ENCODE results near the gene DGLUCY.
"Not testable (repeated sequence)": the region's sequence is repeated elsewhere in the genome, so short reads cannot be mapped to it uniquely, and the experiment has no call there.

Gene DGLUCY

GRCh38 chr14:91146661-91147060, 32.8 kb downstream of the DGLUCY start:
- Mint-ChIP-seq H3K9me3 (no peaks in the 10 kb centered on the region), H3K4me3 (no peak overlapping the region), H3K36me3 (ENCODE audit: insufficient read depth) (peaks cover 17% of the 10 kb centered on the region), H3K4me1 (peaks cover 29% of the 10 kb centered on the region), H3K27ac (ENCODE audit: low read depth) (no peak overlapping the region), H3K27me3 (no peaks in the 10 kb centered on the region)
- ATAC-seq (replicated peaks; ENCODE audit: extremely low read depth, poor library complexity, severe bottlenecking) (no peak), DNase-seq (ENCODE audit: low spot score in 2 of 2) (no peak)

GRCh38 chr14:91149462-91149861, 35.6 kb downstream of the DGLUCY start:
- DNase-seq (ENCODE audit: low spot score in 2 of 2): no peak
- Mint-ChIP-seq H3K27me3 (no peaks in the 10 kb centered on the region), H3K27ac (ENCODE audit: low read depth) (no peak overlapping the region), H3K4me3 (no peak overlapping the region), H3K36me3 (ENCODE audit: insufficient read depth) (peaks cover 10% of the 10 kb centered on the region), H3K4me1 (peaks cover 20% of the 10 kb centered on the region), H3K9me3 (no peaks in the 10 kb centered on the region)
- no peak for ATAC-seq (replicated peaks; ENCODE audit: extremely low read depth, poor library complexity, severe bottlenecking)

DNA sequence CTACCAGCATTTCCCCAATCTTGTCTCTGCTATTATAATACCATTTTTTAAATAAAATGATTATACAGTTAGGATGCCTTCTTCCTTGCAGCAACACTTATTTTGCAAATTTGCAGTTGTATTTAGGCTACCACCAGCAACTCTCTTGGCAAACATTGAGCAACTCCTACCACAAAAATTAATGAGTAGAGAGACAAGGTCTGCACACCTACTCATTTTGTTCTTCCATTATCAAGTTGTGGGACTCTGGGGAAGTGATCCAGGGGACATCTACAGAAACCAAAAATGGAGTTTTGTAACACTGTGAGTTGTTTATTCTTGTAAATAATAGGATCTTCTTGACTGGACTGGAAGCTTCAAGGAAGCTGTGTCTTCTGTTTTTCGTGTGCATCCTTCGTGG, 38.6 kb downstream of the DGLUCY start:
- Mint-ChIP-seq H3K36me3 (ENCODE audit: insufficient read depth) (peaks cover 7% of the 10 kb centered on the region), H3K27ac (ENCODE audit: low read depth) (no peak overlapping the region), H3K4me3 (no peak overlapping the region), H3K4me1 (peaks cover 15% of the 10 kb centered on the region), H3K27me3 (no peaks in the 10 kb centered on the region), H3K9me3 (no peaks in the 10 kb centered on the region)
- DNase-seq (ENCODE audit: low spot score in 2 of 2) (no peak), ATAC-seq (replicated peaks; ENCODE audit: extremely low read depth, poor library complexity, severe bottlenecking) (no peak)

DNA sequence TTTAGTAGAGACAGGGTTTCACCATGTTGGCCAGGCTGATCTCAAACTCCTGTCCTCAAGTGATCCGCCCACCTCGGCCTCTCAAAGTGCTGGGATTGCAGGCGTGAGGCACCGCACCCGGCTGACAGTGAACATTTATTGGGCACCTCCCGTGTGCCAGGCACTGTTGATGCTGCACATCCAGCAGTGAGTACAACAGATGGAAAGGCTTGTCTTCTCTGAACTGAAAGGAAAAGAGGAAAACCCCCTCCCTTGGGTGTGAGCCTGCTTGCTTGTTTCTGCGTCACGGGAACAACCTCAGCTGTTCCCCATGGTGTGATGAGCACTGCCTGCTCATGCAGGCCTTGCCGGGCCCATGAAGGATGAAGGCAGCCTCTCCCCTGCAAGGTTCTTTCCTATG, 39.5 kb downstream of the DGLUCY start:
- H3K9me3 Mint-ChIP-seq: no peaks in the 10 kb centered on the region
- H3K27me3 Mint-ChIP-seq: no peaks in the 10 kb centered on the region
- H3K36me3 Mint-ChIP-seq (ENCODE audit: insufficient read depth): peaks cover 6% of the 10 kb centered on the region
- H3K4me1 Mint-ChIP-seq: peaks cover 15% of the 10 kb centered on the region
- H3K27ac Mint-ChIP-seq (ENCODE audit: low read depth): peak overlapping the region; percentile 29
- no peak overlapping the region for H3K4me3 Mint-ChIP-seq
- DNase-seq (ENCODE audit: low spot score in 2 of 2) (no peak), ATAC-seq (replicated peaks; ENCODE audit: extremely low read depth, poor library complexity, severe bottlenecking) (no peak)

DNA sequence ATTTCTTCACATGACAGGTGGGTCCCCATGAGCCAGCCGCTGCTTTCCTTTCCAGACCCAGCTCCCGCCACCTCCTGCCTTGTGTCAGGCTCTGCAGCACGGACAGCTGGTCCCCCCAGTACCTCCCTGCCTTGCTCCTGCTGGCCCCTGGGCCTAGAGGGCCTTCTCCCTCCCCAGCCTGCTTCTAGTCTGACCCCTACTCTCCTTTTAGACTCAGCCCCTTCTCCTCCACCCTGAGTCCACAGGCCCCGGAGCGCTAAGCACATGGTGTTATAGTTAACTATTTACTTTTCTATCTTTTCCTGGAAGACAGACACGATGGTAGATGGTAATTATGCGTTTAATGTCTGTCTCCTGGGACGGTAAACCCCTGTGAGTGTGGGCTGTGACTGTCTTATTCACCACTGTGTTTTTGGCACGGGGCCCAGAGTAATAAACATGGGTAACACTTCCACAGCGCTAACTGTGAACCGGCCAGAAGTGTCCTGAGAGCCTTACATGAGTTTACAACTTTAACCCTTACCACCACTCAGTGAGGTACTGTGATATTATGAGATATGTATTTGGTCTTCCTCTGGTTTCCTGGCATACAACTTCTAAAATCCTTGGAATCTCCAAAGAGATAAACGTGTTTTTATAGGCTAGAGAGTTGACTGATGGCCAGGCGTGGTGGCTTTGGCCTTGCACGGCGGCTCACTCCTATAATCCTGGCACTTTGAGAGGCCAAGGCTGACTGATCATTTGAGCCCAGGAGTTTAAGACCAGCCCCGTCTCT, 41.2 kb downstream of the DGLUCY start:
- Mint-ChIP-seq H3K4me1 (peaks cover 15% of the 10 kb centered on the region), H3K9me3 (no peaks in the 10 kb centered on the region), H3K27me3 (no peaks in the 10 kb centered on the region), H3K4me3 (no peak overlapping the region), H3K27ac (ENCODE audit: low read depth) (peak overlapping the region; percentile 94), H3K36me3 (ENCODE audit: insufficient read depth) (peaks cover 14% of the 10 kb centered on the region)
- ATAC-seq (replicated peaks; ENCODE audit: extremely low read depth, poor library complexity, severe bottlenecking) (peak; percentile 95), DNase-seq (ENCODE audit: low spot score in 2 of 2) (peak; percentile 22 to 40)

GRCh38 chr14:91155626-91156089, 41.8 kb downstream of the DGLUCY start:
- ATAC-seq (replicated peaks; ENCODE audit: extremely low read depth, poor library complexity, severe bottlenecking): no peak
- Mint-ChIP-seq H3K4me3 (no peak overlapping the region), H3K4me1 (peaks cover 15% of the 10 kb centered on the region), H3K9me3 (no peaks in the 10 kb centered on the region), H3K27me3 (no peaks in the 10 kb centered on the region), H3K36me3 (ENCODE audit: insufficient read depth) (peaks cover 21% of the 10 kb centered on the region), H3K27ac (ENCODE audit: low read depth) (peak overlapping the region; percentile 94)
- no peak for DNase-seq (ENCODE audit: low spot score in 2 of 2)

DNA sequence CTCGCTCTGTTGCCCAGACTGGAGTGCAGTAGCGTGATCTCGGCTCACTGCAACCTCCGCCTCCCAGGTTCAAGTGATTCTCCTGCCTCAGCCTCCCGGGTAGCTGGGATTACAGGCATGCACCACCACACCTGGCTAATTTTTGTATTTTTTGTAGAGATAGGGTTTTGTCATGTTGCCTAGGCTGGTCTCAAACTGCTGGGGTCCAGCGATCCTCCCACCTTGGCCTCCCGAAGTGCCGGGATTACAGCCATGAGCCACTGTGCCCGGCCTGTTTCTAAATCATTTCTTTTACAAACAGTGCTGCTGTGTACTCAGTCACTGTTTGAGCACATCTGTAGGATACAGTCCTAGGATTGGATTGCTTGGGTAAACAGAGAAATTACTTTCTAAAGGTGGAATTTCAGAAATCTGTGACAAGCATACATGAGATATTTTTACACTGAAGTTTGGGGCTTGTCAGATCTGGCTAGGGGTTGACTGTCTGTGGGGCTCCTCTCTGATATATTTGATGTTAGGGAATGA, 42.3 kb downstream of the DGLUCY start:
- H3K9me3 Mint-ChIP-seq; H3K4me3 Mint-ChIP-seq; H3K27ac Mint-ChIP-seq (ENCODE audit: low read depth); DNase-seq (ENCODE audit: low spot score in 2 of 2); H3K27me3 Mint-ChIP-seq; ATAC-seq (replicated peaks; ENCODE audit: extremely low read depth, poor library complexity, severe bottlenecking): not testable (repeated sequence)
- Mint-ChIP-seq H3K36me3 (ENCODE audit: insufficient read depth) (peaks cover 25% of the 10 kb centered on the region), H3K4me1 (peaks cover 15% of the 10 kb centered on the region)

DNA sequence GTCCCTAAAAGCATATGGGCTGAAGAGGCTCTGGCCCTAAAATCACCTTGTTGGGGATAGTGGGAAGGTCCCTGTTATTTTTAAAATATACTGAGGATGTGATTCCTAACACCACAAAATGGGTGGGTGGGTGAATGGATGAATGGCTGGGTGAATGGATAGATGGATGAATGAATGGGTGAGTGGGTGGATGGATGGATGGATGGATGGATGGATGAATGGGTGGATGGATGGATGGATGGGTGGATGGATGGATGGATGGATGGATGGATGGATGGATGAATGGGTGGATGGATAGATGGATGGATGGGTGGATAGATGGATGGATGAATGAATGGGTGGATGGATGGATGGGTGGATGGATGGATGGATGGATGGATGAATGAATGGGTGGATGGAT, 43.0 kb downstream of the DGLUCY start:
- DNase-seq (ENCODE audit: low spot score in 2 of 2); H3K27ac Mint-ChIP-seq (ENCODE audit: low read depth): not testable (repeated sequence)

DNA sequence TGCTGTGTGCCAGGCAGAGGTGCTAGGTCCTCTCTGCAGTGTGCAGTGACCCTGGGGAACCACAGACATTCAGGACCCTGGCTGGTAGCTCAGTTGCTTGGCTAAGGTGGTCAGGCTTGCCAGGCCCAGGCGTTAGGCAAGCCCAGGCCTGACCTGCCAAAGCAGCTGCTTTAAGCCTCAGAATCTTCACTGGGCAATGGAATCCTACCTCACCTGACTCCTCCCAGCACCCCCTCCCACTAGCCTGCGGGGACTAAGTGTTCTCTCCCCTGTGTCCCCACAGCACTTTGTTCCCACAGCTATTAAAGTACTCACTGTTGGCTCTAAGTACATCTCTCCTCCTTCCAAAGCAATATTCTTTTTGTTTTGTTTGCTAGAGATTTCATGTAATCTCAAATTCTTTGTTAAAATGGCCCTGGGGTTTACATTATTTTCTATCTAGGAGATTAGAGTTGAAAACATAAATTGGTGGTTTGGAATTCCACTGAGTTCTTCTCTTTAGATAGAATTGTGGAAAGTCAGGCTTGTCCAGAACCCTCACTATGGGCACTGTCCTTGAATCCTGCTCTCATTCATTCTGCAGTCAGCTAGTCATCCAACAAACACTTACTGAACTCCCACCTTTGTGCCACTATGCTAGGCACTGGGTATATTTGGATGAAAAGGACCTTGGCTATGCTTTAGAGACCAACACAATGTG, 44.4 kb downstream of the DGLUCY start:
- Mint-ChIP-seq H3K36me3 (ENCODE audit: insufficient read depth) (peaks cover 41% of the 10 kb centered on the region), H3K4me1 (peaks cover 15% of the 10 kb centered on the region), H3K4me3 (no peak overlapping the region), H3K27ac (ENCODE audit: low read depth) (no peak overlapping the region), H3K27me3 (no peaks in the 10 kb centered on the region), H3K9me3 (no peaks in the 10 kb centered on the region)
- ATAC-seq (replicated peaks; ENCODE audit: extremely low read depth, poor library complexity, severe bottlenecking) (no peak), DNase-seq (ENCODE audit: low spot score in 2 of 2) (no peak)

More for the DNA sequence above, 43.0 kb downstream of the DGLUCY start:
- peaks cover 31% of the 10 kb centered on the region for H3K36me3 Mint-ChIP-seq (ENCODE audit: insufficient read depth)
- not testable (repeated sequence) for H3K4me3 Mint-ChIP-seq; H3K9me3 Mint-ChIP-seq; H3K27me3 Mint-ChIP-seq; ATAC-seq (replicated peaks; ENCODE audit: extremely low read depth, poor library complexity, severe bottlenecking)
- peaks cover 15% of the 10 kb centered on the region for H3K4me1 Mint-ChIP-seq

DNA sequence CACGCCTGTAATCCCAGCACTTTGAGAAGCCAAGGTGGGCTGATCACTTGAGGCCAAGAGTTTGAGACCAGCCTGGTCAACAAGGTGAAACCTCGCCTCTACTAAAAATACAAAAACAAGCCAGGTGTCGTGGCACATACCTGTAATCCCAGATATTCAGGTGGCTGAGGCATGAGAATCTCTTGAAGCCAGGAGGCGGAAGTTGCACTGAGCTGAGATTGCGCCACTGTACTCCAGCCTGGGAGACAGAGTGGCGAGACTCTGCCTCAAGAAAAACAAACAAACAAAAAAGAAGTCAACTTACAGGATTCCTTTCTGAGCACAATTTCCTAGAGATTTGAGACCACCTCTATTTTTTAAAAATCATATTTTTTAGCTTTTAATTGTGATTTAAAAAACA, 45.3 kb downstream of the DGLUCY start:
- Mint-ChIP-seq H3K4me1 (peaks cover 14% of the 10 kb centered on the region), H3K36me3 (ENCODE audit: insufficient read depth) (peaks cover 46% of the 10 kb centered on the region), H3K27me3 (no peaks in the 10 kb centered on the region), H3K9me3 (no peaks in the 10 kb centered on the region), H3K27ac (ENCODE audit: low read depth) (no peak overlapping the region), H3K4me3 (no peak overlapping the region)
- DNase-seq (ENCODE audit: low spot score in 2 of 2): no peak
- no peak for ATAC-seq (replicated peaks; ENCODE audit: extremely low read depth, poor library complexity, severe bottlenecking)

GRCh38 chr14:91159906-91160305, 46.0 kb downstream of the DGLUCY start:
- Mint-ChIP-seq H3K4me3 (no peak overlapping the region), H3K27ac (ENCODE audit: low read depth) (peak overlapping the region; percentile 41), H3K36me3 (ENCODE audit: insufficient read depth) (peaks cover 49% of the 10 kb centered on the region), H3K9me3 (no peaks in the 10 kb centered on the region), H3K27me3 (no peaks in the 10 kb centered on the region), H3K4me1 (peaks cover 7% of the 10 kb centered on the region)
- no peak for DNase-seq (ENCODE audit: low spot score in 2 of 2)
- no peak for ATAC-seq (replicated peaks; ENCODE audit: extremely low read depth, poor library complexity, severe bottlenecking)

GRCh38 chr14:91163316-91163715, 49.4 kb downstream of the DGLUCY start:
- ATAC-seq (replicated peaks; ENCODE audit: extremely low read depth, poor library complexity, severe bottlenecking) (no peak), DNase-seq (ENCODE audit: low spot score in 2 of 2) (no peak)
- Mint-ChIP-seq H3K27me3 (no peaks in the 10 kb centered on the region), H3K9me3 (no peaks in the 10 kb centered on the region), H3K36me3 (ENCODE audit: insufficient read depth) (peaks cover 61% of the 10 kb centered on the region), H3K27ac (ENCODE audit: low read depth) (no peak overlapping the region), H3K4me1 (peaks cover 1% of the 10 kb centered on the region), H3K4me3 (no peak overlapping the region)

DNA sequence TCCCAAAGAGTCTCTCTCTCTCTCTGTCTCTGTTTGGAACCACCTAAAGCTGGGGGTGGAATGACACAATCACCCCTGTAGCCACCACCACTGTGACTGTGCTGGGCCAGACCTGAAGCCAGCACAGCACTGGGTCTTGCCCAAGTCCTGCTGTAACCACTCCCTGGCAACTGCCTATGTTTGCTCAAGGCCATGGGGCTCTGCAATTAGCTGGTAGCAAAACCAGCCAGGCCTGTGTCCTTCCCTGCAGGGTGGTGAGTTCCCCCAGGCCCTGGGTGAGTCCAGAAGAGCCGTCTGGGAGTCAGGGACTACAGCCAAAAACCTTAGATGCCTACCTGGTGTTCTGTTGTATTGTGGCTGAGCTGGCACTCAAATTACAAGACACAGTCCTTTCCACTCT, 50.8 kb downstream of the DGLUCY start:
- H3K36me3 Mint-ChIP-seq (ENCODE audit: insufficient read depth): peaks cover 56% of the 10 kb centered on the region

More for the DNA sequence above, 50.8 kb downstream of the DGLUCY start:
- Mint-ChIP-seq H3K9me3 (no peaks in the 10 kb centered on the region), H3K27me3 (no peaks in the 10 kb centered on the region), H3K27ac (ENCODE audit: low read depth) (peak overlapping the region; percentile 84), H3K4me1 (peaks cover 6% of the 10 kb centered on the region), H3K4me3 (no peak overlapping the region)
- DNase-seq (ENCODE audit: low spot score in 2 of 2) (no peak), ATAC-seq (replicated peaks; ENCODE audit: extremely low read depth, poor library complexity, severe bottlenecking) (no peak)

Data from central memory CD8-positive, alpha-beta T cell (primary cell).